ENCODE results near the gene KLHL10.
"Not testable (repeated sequence)": the region's sequence is repeated elsewhere in the genome, so short reads cannot be mapped to it uniquely, and the experiment has no call there.

Gene KLHL10

GRCh38 chr17:41839448-41839847 is 1.8 kb downstream of the KLHL10 start:
- not testable (repeated sequence) for H2BK120ac ChIP-seq (ENCODE audit: low read depth, low read length); H3K18ac ChIP-seq (ENCODE audit: low read depth in 1 of 2, low read length in 2 of 2); H3K4me3 ChIP-seq (ENCODE audit: insufficient read depth in 1 of 2, low read depth in 1 of 2, low read length in 2 of 2); H2BK12ac ChIP-seq (ENCODE audit: low read length in 2 of 2); H3K14ac ChIP-seq (ENCODE audit: low read length in 2 of 2); H3K9me3 ChIP-seq (ENCODE audit: control insufficient read depth, low read length); H3K4me2 ChIP-seq (ENCODE audit: low read length, poor library complexity, severe bottlenecking); H2BK5ac ChIP-seq (ENCODE audit: low read depth, low read length, poor library complexity, severe bottlenecking); H4K91ac ChIP-seq (ENCODE audit: low read length); H3K23ac ChIP-seq (ENCODE audit: low read length in 2 of 2); H2AK5ac ChIP-seq (ENCODE audit: low read length, severe bottlenecking); H3K27me3 ChIP-seq (ENCODE audit: control insufficient read depth in 1 of 2, insufficient read depth in 1 of 2, low read length in 2 of 2); H2AFZ ChIP-seq (ENCODE audit: low read depth, low read length); H4K8ac ChIP-seq (ENCODE audit: low read length); H3K4me1 ChIP-seq (ENCODE audit: control insufficient read depth, insufficient read depth, low read depth, low read length); H3K27ac ChIP-seq (ENCODE audit: low read length, poor library complexity, severe bottlenecking); H2BK15ac ChIP-seq (ENCODE audit: low read depth, poor library complexity, severe bottlenecking); H3K4ac ChIP-seq (ENCODE audit: low read depth in 1 of 2, low read length in 2 of 2); H3K79me1 ChIP-seq (replicated peaks; ENCODE audit: low read length, poor library complexity, severe bottlenecking); H3K9ac ChIP-seq (ENCODE audit: low read length); DNase-seq; H3K36me3 ChIP-seq (ENCODE audit: control insufficient read depth in 1 of 2, insufficient read depth in 2 of 2, low read depth in 1 of 2, low read length in 2 of 2)
- 92% methylated on average over 2 of the region's 2 CpGs for WGBS

GRCh38 chr17:41840781-41841180 is 3.2 kb downstream of the KLHL10 start:
- H2AK5ac ChIP-seq (ENCODE audit: low read length, severe bottlenecking); H3K4me3 ChIP-seq (ENCODE audit: insufficient read depth in 1 of 2, low read depth in 1 of 2, low read length in 2 of 2); H2BK120ac ChIP-seq (ENCODE audit: low read depth, low read length); H3K79me1 ChIP-seq (replicated peaks; ENCODE audit: low read length, poor library complexity, severe bottlenecking); H4K8ac ChIP-seq (ENCODE audit: low read length); H3K27ac ChIP-seq (ENCODE audit: low read length, poor library complexity, severe bottlenecking); H3K9me3 ChIP-seq (ENCODE audit: control insufficient read depth, low read length); H3K18ac ChIP-seq (ENCODE audit: low read depth in 1 of 2, low read length in 2 of 2); H2BK12ac ChIP-seq (ENCODE audit: low read length in 2 of 2); H3K27me3 ChIP-seq (ENCODE audit: control insufficient read depth in 1 of 2, insufficient read depth in 1 of 2, low read length in 2 of 2); H3K4ac ChIP-seq (ENCODE audit: low read depth in 1 of 2, low read length in 2 of 2); H4K91ac ChIP-seq (ENCODE audit: low read length); H2BK15ac ChIP-seq (ENCODE audit: low read depth, poor library complexity, severe bottlenecking); H3K36me3 ChIP-seq (ENCODE audit: control insufficient read depth in 1 of 2, insufficient read depth in 2 of 2, low read depth in 1 of 2, low read length in 2 of 2); H3K4me1 ChIP-seq (ENCODE audit: control insufficient read depth, insufficient read depth, low read depth, low read length); H3K23ac ChIP-seq (ENCODE audit: low read length in 2 of 2); H3K14ac ChIP-seq (ENCODE audit: low read length in 2 of 2); H2AFZ ChIP-seq (ENCODE audit: low read depth, low read length); H3K9ac ChIP-seq (ENCODE audit: low read length); H2BK5ac ChIP-seq (ENCODE audit: low read depth, low read length, poor library complexity, severe bottlenecking); H3K4me2 ChIP-seq (ENCODE audit: low read length, poor library complexity, severe bottlenecking); DNase-seq: not testable (repeated sequence)
- 90% methylated on average over 6 of the region's 6 CpGs for WGBS

DNA sequence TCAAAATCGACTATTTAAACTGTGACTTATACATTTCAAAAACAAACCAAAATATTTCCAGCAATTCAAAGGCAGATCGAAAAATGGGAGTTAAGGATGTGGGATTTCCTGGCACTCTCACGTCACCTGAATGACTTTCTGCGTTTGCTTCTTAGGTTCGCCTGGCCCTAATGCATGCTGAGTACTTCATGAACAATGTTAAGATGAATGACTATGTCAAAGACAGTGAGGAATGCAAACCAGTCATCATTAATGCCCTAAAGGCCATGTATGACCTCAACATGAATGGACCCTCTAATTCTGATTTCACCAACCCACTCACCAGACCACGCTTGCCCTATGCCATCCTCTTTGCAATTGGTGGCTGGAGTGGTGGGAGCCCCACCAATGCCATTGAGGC is 7.3 kb downstream of the KLHL10 start:
- H3K23ac ChIP-seq (ENCODE audit: low read length in 2 of 2) = no peak overlapping the region
- H3K9ac ChIP-seq (ENCODE audit: low read length) = no peak overlapping the region
- peaks cover 0 to 4% of the 10 kb centered on the region in 2 experiments for H3K36me3 ChIP-seq (ENCODE audit: control insufficient read depth in 1 of 2, insufficient read depth in 2 of 2, low read depth in 1 of 2, low read length in 2 of 2)
- H3K27me3 ChIP-seq (ENCODE audit: control insufficient read depth in 1 of 2, insufficient read depth in 1 of 2, low read length in 2 of 2) = no peaks in the 10 kb centered on the region
- no peak for DNase-seq
- no peak overlapping the region for H2BK120ac ChIP-seq (ENCODE audit: low read depth, low read length)
- no peak overlapping the region for H2BK5ac ChIP-seq (ENCODE audit: low read depth, low read length, poor library complexity, severe bottlenecking)
- H2AFZ ChIP-seq (ENCODE audit: low read depth, low read length) = no peak overlapping the region
- 95% methylated on average over 5 of the region's 6 CpGs for WGBS
- H3K14ac ChIP-seq (ENCODE audit: low read length in 2 of 2) = no peak overlapping the region
- peaks cover 11% of the 10 kb centered on the region for H3K79me1 ChIP-seq (replicated peaks; ENCODE audit: low read length, poor library complexity, severe bottlenecking)
- no peak overlapping the region for H3K4ac ChIP-seq (ENCODE audit: low read depth in 1 of 2, low read length in 2 of 2)
- no peaks in the 10 kb centered on the region for H3K4me1 ChIP-seq (ENCODE audit: control insufficient read depth, insufficient read depth, low read depth, low read length)
- H3K4me2 ChIP-seq (ENCODE audit: low read length, poor library complexity, severe bottlenecking) = no peak overlapping the region
- no peak overlapping the region for H2BK15ac ChIP-seq (ENCODE audit: low read depth, poor library complexity, severe bottlenecking)
- H3K18ac ChIP-seq (ENCODE audit: low read depth in 1 of 2, low read length in 2 of 2) = no peak overlapping the region
- no peak overlapping the region for H3K4me3 ChIP-seq (ENCODE audit: insufficient read depth in 1 of 2, low read depth in 1 of 2, low read length in 2 of 2)
- H3K9me3 ChIP-seq (ENCODE audit: control insufficient read depth, low read length) = no peaks in the 10 kb centered on the region
- H2AK5ac ChIP-seq (ENCODE audit: low read length, severe bottlenecking) = no peak overlapping the region
- no peak overlapping the region for H4K91ac ChIP-seq (ENCODE audit: low read length)
- no peak overlapping the region for H2BK12ac ChIP-seq (ENCODE audit: low read length in 2 of 2)
- no peak overlapping the region for H4K8ac ChIP-seq (ENCODE audit: low read length)
- no peak overlapping the region for H3K27ac ChIP-seq (ENCODE audit: low read length, poor library complexity, severe bottlenecking)

DNA sequence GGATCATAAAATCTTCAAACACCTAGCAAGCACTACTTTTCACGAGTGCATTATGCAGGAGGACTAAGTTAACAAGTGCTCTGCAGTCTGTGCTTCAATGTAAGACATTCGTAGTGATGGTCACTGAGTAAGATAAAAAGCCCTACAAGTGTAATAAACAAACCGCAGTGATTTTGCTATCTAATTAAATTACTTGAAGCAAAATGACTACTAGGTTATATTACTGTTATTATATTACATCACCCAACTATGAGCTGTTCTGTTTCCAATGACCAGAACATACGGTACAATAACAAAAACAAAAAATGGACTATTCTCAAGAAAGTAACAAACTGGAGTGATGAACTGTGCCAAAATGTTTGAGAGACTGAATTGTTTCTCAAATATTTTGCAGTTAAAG is 11.2 kb downstream of the KLHL10 start:
- Histone ChIP-seq H2BK15ac (ENCODE audit: low read depth, poor library complexity, severe bottlenecking) (no peak overlapping the region), H4K91ac (ENCODE audit: low read length) (no peak overlapping the region), H3K4me1 (ENCODE audit: control insufficient read depth, insufficient read depth, low read depth, low read length) (no peaks in the 10 kb centered on the region), H2AFZ (ENCODE audit: low read depth, low read length) (no peak overlapping the region), H3K23ac (ENCODE audit: low read length in 2 of 2) (no peak overlapping the region), H3K18ac (ENCODE audit: low read depth in 1 of 2, low read length in 2 of 2) (no peak overlapping the region), H2BK5ac (ENCODE audit: low read depth, low read length, poor library complexity, severe bottlenecking) (no peak overlapping the region), H3K4ac (ENCODE audit: low read depth in 1 of 2, low read length in 2 of 2) (no peak overlapping the region), H2AK5ac (ENCODE audit: low read length, severe bottlenecking) (no peak overlapping the region), H3K36me3 (ENCODE audit: control insufficient read depth in 1 of 2, insufficient read depth in 2 of 2, low read depth in 1 of 2, low read length in 2 of 2) (peaks cover 13% of the 10 kb centered on the region in 2 experiments), H4K8ac (ENCODE audit: low read length) (no peak overlapping the region), H3K14ac (ENCODE audit: low read length in 2 of 2) (no peak overlapping the region), H2BK12ac (ENCODE audit: low read length in 2 of 2) (no peak overlapping the region), H3K9ac (ENCODE audit: low read length) (peak overlapping the region; percentile 35), H3K4me3 (ENCODE audit: insufficient read depth in 1 of 2, low read depth in 1 of 2, low read length in 2 of 2) (no peak overlapping the region), H3K79me1 (replicated peaks; ENCODE audit: low read length, poor library complexity, severe bottlenecking) (peaks cover 26% of the 10 kb centered on the region), H3K27ac (ENCODE audit: low read length, poor library complexity, severe bottlenecking) (no peak overlapping the region), H3K9me3 (ENCODE audit: control insufficient read depth, low read length) (no peaks in the 10 kb centered on the region), H3K27me3 (ENCODE audit: control insufficient read depth in 1 of 2, insufficient read depth in 1 of 2, low read length in 2 of 2) (no peaks in the 10 kb centered on the region), H3K4me2 (ENCODE audit: low read length, poor library complexity, severe bottlenecking) (no peak overlapping the region), H2BK120ac (ENCODE audit: low read depth, low read length) (no peak overlapping the region)
- 100% methylated on average over 1 of the region's 4 CpGs for WGBS
- no peak for DNase-seq

Data from mesenchymal stem cell (in vitro differentiated cells and primary cell).